ENCODE data around the gene EYA2.

- no peak for TF ChIP-seq CTCF (IDR thresholded peaks at IDR 0.05)
- TF ChIP-seq POLR2A (IDR thresholded peaks at IDR 0.05), result no peak
Observed at GRCh38 chr20:46897328-46897880, 2.8 kb downstream of the EYA2 start.
